ENCODE measurements around the gene FAM180B.
A peak's percentile ranks its signal among the peaks of the same experiment; 100 is the strongest.

FAM180B gene

GRCh38 chr11:47589118-47589517 lies 2.6 kb downstream of the FAM180B start:
- Histone ChIP-seq H3K36me3 (ENCODE audit: control insufficient read depth, low read depth, low read length) (peaks cover 5% of the 10 kb centered on the region), H3K4me3 (ENCODE audit: low read length) (no peak overlapping the region), H3K4me1 (ENCODE audit: control insufficient read depth, low read depth, low read length) (no peaks in the 10 kb centered on the region), H3K9ac (ENCODE audit: low read length) (no peak overlapping the region), H3K27ac (ENCODE audit: low read length) (no peak overlapping the region), H3K27me3 (ENCODE audit: control insufficient read depth, insufficient read depth, low read length) (peaks cover 23% of the 10 kb centered on the region), H3K9me3 (ENCODE audit: control insufficient read depth, low read depth, low read length) (no peaks in the 10 kb centered on the region)

GRCh38 chr11:47589584-47589976 lies 3.1 kb downstream of the FAM180B start:
- Histone ChIP-seq H3K9me3 (ENCODE audit: control insufficient read depth, low read depth, low read length) (no peaks in the 10 kb centered on the region), H3K27ac (ENCODE audit: low read length) (no peak overlapping the region), H3K9ac (ENCODE audit: low read length) (no peak overlapping the region), H3K4me3 (ENCODE audit: low read length) (no peak overlapping the region), H3K36me3 (ENCODE audit: control insufficient read depth, low read depth, low read length) (peaks cover under 1% of the 10 kb centered on the region), H3K27me3 (ENCODE audit: control insufficient read depth, insufficient read depth, low read length) (peaks cover 27% of the 10 kb centered on the region), H3K4me1 (ENCODE audit: control insufficient read depth, low read depth, low read length) (peaks cover 1% of the 10 kb centered on the region)

- Histone ChIP-seq H3K27ac (ENCODE audit: low read length) (no peak overlapping the region), H3K27me3 (ENCODE audit: control insufficient read depth, insufficient read depth, low read length) (peaks cover 33% of the 10 kb centered on the region), H3K4me3 (ENCODE audit: low read length) (no peak overlapping the region), H3K36me3 (ENCODE audit: control insufficient read depth, low read depth, low read length) (no peaks in the 10 kb centered on the region), H3K9ac (ENCODE audit: low read length) (no peak overlapping the region), H3K4me1 (ENCODE audit: control insufficient read depth, low read depth, low read length) (peaks cover 3% of the 10 kb centered on the region), H3K9me3 (ENCODE audit: control insufficient read depth, low read depth, low read length) (no peaks in the 10 kb centered on the region)
These were observed 3.7 kb downstream of the FAM180B start for GRCh38 chr11:47589977-47590861.

- no peaks in the 10 kb centered on the region for H3K36me3 ChIP-seq (ENCODE audit: control insufficient read depth, low read depth, low read length)
- no peak overlapping the region for H3K4me3 ChIP-seq (ENCODE audit: low read length)
- peaks cover 41% of the 10 kb centered on the region for H3K27me3 ChIP-seq (ENCODE audit: control insufficient read depth, insufficient read depth, low read length)
- no peak overlapping the region for H3K9ac ChIP-seq (ENCODE audit: low read length)
- peaks cover 3% of the 10 kb centered on the region for H3K4me1 ChIP-seq (ENCODE audit: control insufficient read depth, low read depth, low read length)
- H3K27ac ChIP-seq (ENCODE audit: low read length) = no peak overlapping the region
- H3K9me3 ChIP-seq (ENCODE audit: control insufficient read depth, low read depth, low read length) = no peaks in the 10 kb centered on the region
These were observed 5.3 kb downstream of the FAM180B start for GRCh38 chr11:47591764-47592163.

- Histone ChIP-seq H3K9ac (ENCODE audit: low read length) (no peak overlapping the region), H3K27me3 (ENCODE audit: control insufficient read depth, insufficient read depth, low read length) (peaks cover 41% of the 10 kb centered on the region), H3K4me1 (ENCODE audit: control insufficient read depth, low read depth, low read length) (peaks cover 3% of the 10 kb centered on the region), H3K9me3 (ENCODE audit: control insufficient read depth, low read depth, low read length) (no peaks in the 10 kb centered on the region), H3K4me3 (ENCODE audit: low read length) (no peak overlapping the region), H3K36me3 (ENCODE audit: control insufficient read depth, low read depth, low read length) (no peaks in the 10 kb centered on the region), H3K27ac (ENCODE audit: low read length) (no peak overlapping the region)
These were observed 5.8 kb downstream of the FAM180B start for GRCh38 chr11:47592251-47592650.

GRCh38 chr11:47592970-47593369 lies 6.5 kb downstream of the FAM180B start:
- no peaks in the 10 kb centered on the region for H3K36me3 ChIP-seq (ENCODE audit: control insufficient read depth, low read depth, low read length)
- peaks cover 3% of the 10 kb centered on the region for H3K4me1 ChIP-seq (ENCODE audit: control insufficient read depth, low read depth, low read length)
- no peak overlapping the region for H3K9ac ChIP-seq (ENCODE audit: low read length)
- H3K27ac ChIP-seq (ENCODE audit: low read length) = no peak overlapping the region
- peak overlapping the region; percentile 81 for H3K4me3 ChIP-seq (ENCODE audit: low read length)
- no peaks in the 10 kb centered on the region for H3K9me3 ChIP-seq (ENCODE audit: control insufficient read depth, low read depth, low read length)
- H3K27me3 ChIP-seq (ENCODE audit: control insufficient read depth, insufficient read depth, low read length) = peaks cover 41% of the 10 kb centered on the region

- no peaks in the 10 kb centered on the region for H3K36me3 ChIP-seq (ENCODE audit: control insufficient read depth, low read depth, low read length)
- H3K4me3 ChIP-seq (ENCODE audit: low read length) = peak overlapping the region; percentile 81
- H3K9me3 ChIP-seq (ENCODE audit: control insufficient read depth, low read depth, low read length) = no peaks in the 10 kb centered on the region
- peaks cover 41% of the 10 kb centered on the region for H3K27me3 ChIP-seq (ENCODE audit: control insufficient read depth, insufficient read depth, low read length)
- no peak overlapping the region for H3K27ac ChIP-seq (ENCODE audit: low read length)
- peaks cover 3% of the 10 kb centered on the region for H3K4me1 ChIP-seq (ENCODE audit: control insufficient read depth, low read depth, low read length)
- no peak overlapping the region for H3K9ac ChIP-seq (ENCODE audit: low read length)
These were observed 7.0 kb downstream of the FAM180B start for GRCh38 chr11:47593492-47593933.

- Histone ChIP-seq H3K27me3 (ENCODE audit: control insufficient read depth, insufficient read depth, low read length) (peaks cover 41% of the 10 kb centered on the region), H3K9me3 (ENCODE audit: control insufficient read depth, low read depth, low read length) (no peaks in the 10 kb centered on the region), H3K4me3 (ENCODE audit: low read length) (peak within 1 kb of the TSS; percentile 81), H3K4me1 (ENCODE audit: control insufficient read depth, low read depth, low read length) (peaks cover 3% of the 10 kb centered on the region), H3K27ac (ENCODE audit: low read length) (no peak within 1 kb of the TSS), H3K9ac (ENCODE audit: low read length) (peak within 1 kb of the TSS; percentile 18), H3K36me3 (ENCODE audit: control insufficient read depth, low read depth, low read length) (no peaks in the 10 kb centered on the region)
These were observed 7.7 kb downstream of the FAM180B start, which contains the start of gene C1QTNF4 for GRCh38 chr11:47593934-47594855. Gene C1QTNF4, minus strand, starts transcription at chr11:47594411. Its CDS starts 3,601 bp downstream, at chr11:47590810.

GRCh38 chr11:47595029-47595428 lies 8.6 kb downstream of the FAM180B start:
- H3K27me3 ChIP-seq (ENCODE audit: control insufficient read depth, insufficient read depth, low read length) = peaks cover 41% of the 10 kb centered on the region
- no peaks in the 10 kb centered on the region for H3K36me3 ChIP-seq (ENCODE audit: control insufficient read depth, low read depth, low read length)
- H3K27ac ChIP-seq (ENCODE audit: low read length) = no peak overlapping the region
- H3K9ac ChIP-seq (ENCODE audit: low read length) = no peak overlapping the region
- no peaks in the 10 kb centered on the region for H3K9me3 ChIP-seq (ENCODE audit: control insufficient read depth, low read depth, low read length)
- peaks cover 3% of the 10 kb centered on the region for H3K4me1 ChIP-seq (ENCODE audit: control insufficient read depth, low read depth, low read length)
- H3K4me3 ChIP-seq (ENCODE audit: low read length) = peak overlapping the region; percentile 81

- Histone ChIP-seq H3K27me3 (ENCODE audit: control insufficient read depth, insufficient read depth, low read length) (peaks cover 41% of the 10 kb centered on the region), H3K27ac (ENCODE audit: low read length) (no peak overlapping the region)
These were observed 9.5 kb downstream of the FAM180B start for GRCh38 chr11:47595967-47596366.

GRCh38 chr11:47599902-47600301 lies 13.4 kb downstream of the FAM180B start:
- Histone ChIP-seq H3K27me3 (ENCODE audit: control insufficient read depth, insufficient read depth, low read length) (peaks cover 11% of the 10 kb centered on the region), H3K4me1 (ENCODE audit: control insufficient read depth, low read depth, low read length) (no peaks in the 10 kb centered on the region), H3K4me3 (ENCODE audit: low read length) (no peak overlapping the region), H3K9ac (ENCODE audit: low read length) (no peak overlapping the region), H3K9me3 (ENCODE audit: control insufficient read depth, low read depth, low read length) (no peaks in the 10 kb centered on the region), H3K36me3 (ENCODE audit: control insufficient read depth, low read depth, low read length) (no peaks in the 10 kb centered on the region), H3K27ac (ENCODE audit: low read length) (no peak overlapping the region)

More at GRCh38 chr11:47595967-47596366, 9.5 kb downstream of the FAM180B start:
- Histone ChIP-seq H3K36me3 (ENCODE audit: control insufficient read depth, low read depth, low read length) (no peaks in the 10 kb centered on the region), H3K4me3 (ENCODE audit: low read length) (no peak overlapping the region), H3K9ac (ENCODE audit: low read length) (no peak overlapping the region), H3K4me1 (ENCODE audit: control insufficient read depth, low read depth, low read length) (peaks cover 3% of the 10 kb centered on the region), H3K9me3 (ENCODE audit: control insufficient read depth, low read depth, low read length) (no peaks in the 10 kb centered on the region)

Measured in iPS-18a (cell line).